PFSK-1 (cell line): ENCODE results near the gene PITPNM3.
A peak's percentile ranks its signal among the peaks of the same experiment; 100 is the strongest.

ENCODE experiments used
- FOXP2 ChIP-seq: optimal IDR thresholded peaks from 2 replicates; pipeline ENCODE3; 2011; ENCODE audit warnings: borderline replicate concordance, control low read depth, inconsistent platforms; ENCODE audit not compliant: insufficient read depth; ENCODE audit errors: extremely low read length, extremely low read depth
- POLR2AphosphoS5 ChIP-seq: IDR thresholded peaks from 2 replicates; pipeline ENCODE4 v1.6.1; 2012; ENCODE audit warnings: low read depth, mild to moderate bottlenecking, control low read depth, low read length, moderate library complexity
- REST ChIP-seq, 2 experiments: IDR thresholded peaks; 2 replicates each; pipeline versions ENCODE4 v1.6.1 to v1.8.0; 2011 to 2012; ENCODE audit warnings: low read depth in 2 of 2, low read length in 2 of 2, control low read depth in 1 of 2, inconsistent platforms in 1 of 2, mild to moderate bottlenecking in 1 of 2, moderate library complexity in 1 of 2; ENCODE audit not compliant: insufficient read depth in 1 of 2
- SIN3A ChIP-seq: IDR thresholded peaks from 2 replicates; pipeline ENCODE4 v1.6.1; 2012; ENCODE audit warnings: mild to moderate bottlenecking, low read length, moderate library complexity, borderline replicate concordance; ENCODE audit not compliant: insufficient read depth
- TAF1 ChIP-seq: IDR thresholded peaks from 2 replicates; pipeline ENCODE4 v1.6.1; 2012; ENCODE audit warnings: low read length, control low read depth, borderline replicate concordance; ENCODE audit not compliant: insufficient read depth

The PITPNM3 gene

GRCh38 chr17:6474376-6474775, 82.0 kb downstream of the PITPNM3 start:
- no peak for TF ChIP-seq FOXP2
- TF ChIP-seq POLR2AphosphoS5, result no peak
- no peak for TF ChIP-seq TAF1
- TF ChIP-seq SIN3A, result no peak
- no peak for TF ChIP-seq REST (IDR thresholded peaks at IDR 0.05; ENCODE audit: insufficient read depth in 1 of 2, low read depth in 2 of 2, low read length in 2 of 2)

GRCh38 chr17:6473128-6473767, 83.1 kb downstream of the PITPNM3 start:
- no peak for TF ChIP-seq POLR2AphosphoS5
- TF ChIP-seq SIN3A, result no peak
- no peak for TF ChIP-seq REST (IDR thresholded peaks at IDR 0.05; ENCODE audit: insufficient read depth in 1 of 2, low read depth in 2 of 2, low read length in 2 of 2)
- TF ChIP-seq FOXP2, result peak; percentile 32

GRCh38 chr17:6472517-6472916, 83.8 kb downstream of the PITPNM3 start:
- no peak for TF ChIP-seq SIN3A
- no peak for TF ChIP-seq TAF1
- no peak for TF ChIP-seq FOXP2
- TF ChIP-seq POLR2AphosphoS5, result no peak
- no peak for TF ChIP-seq REST (IDR thresholded peaks at IDR 0.05; ENCODE audit: insufficient read depth in 1 of 2, low read depth in 2 of 2, low read length in 2 of 2)

- TF ChIP-seq REST (IDR thresholded peaks at IDR 0.05; ENCODE audit: insufficient read depth in 1 of 2, low read depth in 2 of 2, low read length in 2 of 2) (no peak), FOXP2 (no peak), TAF1 (no peak), SIN3A (no peak), POLR2AphosphoS5 (no peak)
Measured at GRCh38 chr17:6471531-6472465, 84.6 kb downstream of the PITPNM3 start.
